Gastroesophageal sphincter (tissue), 3 donors: ENCODE data around the gene CNIH2.

Experiments
- EP300 ChIP-seq: sonication (generic); formaldehyde crosslinking; IDR thresholded peaks from one replicate; pipeline ENCODE4 v1.6.1; 2017; ENCODE audit warnings: antibody characterized with exemption, mild to moderate bottlenecking
- POLR2A ChIP-seq, 2 donors: fragments of 450-650 bp; IDR thresholded peaks; one replicate each; pipeline ENCODE4 v1.6.1; 2017; ENCODE audit warnings: antibody characterized with exemption in 2 of 2, mild to moderate bottlenecking in 2 of 2, moderate library complexity in 1 of 2
- POLR2AphosphoS5 ChIP-seq: sonication (generic); formaldehyde crosslinking; IDR thresholded peaks from one replicate; pipeline ENCODE4 v1.6.1; 2017; ENCODE audit warnings: antibody characterized with exemption
- TF ChIP-seq, protein P1 (sequence below), 4 experiments: fragments of 200-600 bp in 2 of 4; fragments of 450-650 bp in 2 of 4; sonication (generic) in 1 of 4; IDR thresholded peaks; one replicate each; pipeline ENCODE4 v1.5.1; 2017 to 2019; ENCODE audit warnings: antibody characterized with exemption in 4 of 4, mild to moderate bottlenecking in 2 of 4, moderate library complexity in 2 of 4

DNA sequence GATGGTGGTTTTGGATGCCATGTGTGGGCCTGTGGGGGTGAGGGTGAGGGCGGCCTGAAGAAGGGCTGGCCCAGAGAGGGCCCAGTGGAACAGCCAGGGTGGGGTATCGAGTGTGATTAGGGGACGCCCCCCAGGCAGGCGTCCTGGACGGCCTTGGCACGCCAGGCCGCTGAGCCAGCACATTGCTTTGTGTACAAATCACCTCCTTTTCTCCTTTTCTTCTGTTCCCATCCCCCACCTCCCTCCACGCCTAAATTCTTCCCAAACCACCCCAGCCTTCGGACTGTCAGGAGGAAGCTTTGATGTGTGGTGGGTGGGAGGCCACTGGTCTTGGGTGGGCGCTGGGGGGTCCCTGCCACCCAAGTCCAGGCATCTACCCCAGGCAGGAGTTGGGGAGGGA is 46.7 kb downstream of the CNIH2 start:
- TF ChIP-seq, protein P1, sequence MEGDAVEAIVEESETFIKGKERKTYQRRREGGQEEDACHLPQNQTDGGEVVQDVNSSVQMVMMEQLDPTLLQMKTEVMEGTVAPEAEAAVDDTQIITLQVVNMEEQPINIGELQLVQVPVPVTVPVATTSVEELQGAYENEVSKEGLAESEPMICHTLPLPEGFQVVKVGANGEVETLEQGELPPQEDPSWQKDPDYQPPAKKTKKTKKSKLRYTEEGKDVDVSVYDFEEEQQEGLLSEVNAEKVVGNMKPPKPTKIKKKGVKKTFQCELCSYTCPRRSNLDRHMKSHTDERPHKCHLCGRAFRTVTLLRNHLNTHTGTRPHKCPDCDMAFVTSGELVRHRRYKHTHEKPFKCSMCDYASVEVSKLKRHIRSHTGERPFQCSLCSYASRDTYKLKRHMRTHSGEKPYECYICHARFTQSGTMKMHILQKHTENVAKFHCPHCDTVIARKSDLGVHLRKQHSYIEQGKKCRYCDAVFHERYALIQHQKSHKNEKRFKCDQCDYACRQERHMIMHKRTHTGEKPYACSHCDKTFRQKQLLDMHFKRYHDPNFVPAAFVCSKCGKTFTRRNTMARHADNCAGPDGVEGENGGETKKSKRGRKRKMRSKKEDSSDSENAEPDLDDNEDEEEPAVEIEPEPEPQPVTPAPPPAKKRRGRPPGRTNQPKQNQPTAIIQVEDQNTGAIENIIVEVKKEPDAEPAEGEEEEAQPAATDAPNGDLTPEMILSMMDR (IDR thresholded peaks at IDR 0.05) = no peak
- no peak for TF ChIP-seq EP300
- TF ChIP-seq POLR2A (IDR thresholded peaks at IDR 0.05) = no peak
- no peak for TF ChIP-seq POLR2AphosphoS5
